Liver (tissue), 9 donors: Measurements from ENCODE around the gene NELL1. TPM values are rescaled to one million over a fixed set of nuclear protein-coding genes. Genes with fewer than 3 reads are reported as not detected.

Experiments used
- DNase-seq: peaks from one replicate; pipeline ENCODE4 v3.0.0-alpha.2; 2017; ENCODE audit warnings: low spot score
- H3K27ac ChIP-seq, 2 donors: one replicate each; pipeline ENCODE4 v1.7.0; 2013; ENCODE audit warnings: inconsistent platforms in 2 of 2, low read length in 2 of 2, control low read depth in 1 of 2, low read depth in 1 of 2, mild to moderate bottlenecking in 1 of 2
- H3K27me3 ChIP-seq, 4 donors: one replicate each; pipeline versions ENCODE4 v1.6.1 to v1.7.0; 2013; ENCODE audit warnings: low read length in 3 of 4, inconsistent platforms in 1 of 4, mild to moderate bottlenecking in 1 of 4, moderate library complexity in 1 of 4; ENCODE audit not compliant: control insufficient read depth in 4 of 4, insufficient read depth in 4 of 4
- H3K36me3 ChIP-seq, 4 donors: one replicate each; pipeline versions ENCODE4 v1.6.1 to v1.7.0; 2013; ENCODE audit warnings: low read length in 3 of 4, mild to moderate bottlenecking in 3 of 4, low read depth in 1 of 4, moderate library complexity in 1 of 4; ENCODE audit not compliant: control insufficient read depth in 4 of 4, insufficient read depth in 3 of 4
- H3K4me1 ChIP-seq, 4 donors: one replicate each; pipeline versions ENCODE4 v1.6.1 to v1.7.0; 2013; ENCODE audit warnings: low read length in 3 of 4, mild to moderate bottlenecking in 3 of 4, moderate library complexity in 1 of 4; ENCODE audit not compliant: control insufficient read depth in 4 of 4, insufficient read depth in 4 of 4
- H3K4me3 ChIP-seq, 3 donors: one replicate each; pipeline versions ENCODE4 v1.6.1 to v1.7.0; 2013; ENCODE audit warnings: low read length in 3 of 3, control low read depth in 1 of 3, low read depth in 1 of 3, mild to moderate bottlenecking in 1 of 3
- H3K9ac ChIP-seq, 2 donors: one replicate each; pipeline ENCODE4 v1.7.0; 2013; ENCODE audit warnings: low read length in 2 of 2, mild to moderate bottlenecking in 2 of 2, moderate library complexity in 2 of 2, control low read depth in 1 of 2, low read depth in 1 of 2
- H3K9me3 ChIP-seq, 4 donors: one replicate each; pipeline versions ENCODE4 v1.6.1 to v1.7.0; 2013; ENCODE audit warnings: low read length in 3 of 4; ENCODE audit not compliant: control insufficient read depth in 4 of 4
- ATF3 ChIP-seq: IDR thresholded peaks from 2 replicates; pipeline ENCODE4 v1.6.1; 2016; ENCODE audit warnings: antibody characterized with exemption
- FOXA1 ChIP-seq: IDR thresholded peaks from 2 replicates; pipeline ENCODE4 v1.6.1; 2016; ENCODE audit warnings: antibody characterized with exemption
- GABPA ChIP-seq, 2 donors: IDR thresholded peaks in 1 of 2; conservative IDR thresholded peaks in 1 of 2; 2 replicates each; pipeline ENCODE4 v1.6.1; 2016; ENCODE audit warnings: antibody characterized with exemption in 2 of 2, mild to moderate bottlenecking in 1 of 2, moderate library complexity in 1 of 2
- HNF4A ChIP-seq, 2 donors: conservative IDR thresholded peaks; 2 replicates each; pipeline ENCODE4 v1.6.1; 2016; ENCODE audit warnings: antibody characterized with exemption in 2 of 2, mild to moderate bottlenecking in 2 of 2
- HNF4G ChIP-seq: IDR thresholded peaks from 2 replicates; pipeline ENCODE4 v1.6.1; 2016; ENCODE audit warnings: antibody characterized with exemption
- NR2F2 ChIP-seq: IDR thresholded peaks from 2 replicates; pipeline ENCODE4 v1.6.1; 2016; ENCODE audit warnings: antibody characterized with exemption
- RAD21 ChIP-seq, 2 donors: IDR thresholded peaks; 2 replicates each; pipeline ENCODE4 v1.6.1; 2016; ENCODE audit warnings: antibody characterized with exemption in 2 of 2, mild to moderate bottlenecking in 2 of 2
- REST ChIP-seq: IDR thresholded peaks from 2 replicates; pipeline ENCODE4 v1.6.1; 2016; ENCODE audit warnings: antibody characterized with exemption, mild to moderate bottlenecking
- RXRA ChIP-seq, 2 donors: IDR thresholded peaks; 2 replicates each; pipeline ENCODE4 v1.6.1; 2017 to 2018; ENCODE audit warnings: antibody characterized with exemption in 2 of 2, mild to moderate bottlenecking in 1 of 2
- SP1 ChIP-seq: IDR thresholded peaks from 2 replicates; pipeline ENCODE4 v1.6.1; 2018; ENCODE audit warnings: antibody characterized with exemption, mild to moderate bottlenecking
- TAF1 ChIP-seq: conservative IDR thresholded peaks from 2 replicates; pipeline ENCODE4 v1.6.1; 2016; ENCODE audit warnings: antibody characterized with exemption, mild to moderate bottlenecking
- YY1 ChIP-seq: IDR thresholded peaks from 2 replicates; pipeline ENCODE4 v1.6.1; 2016; ENCODE audit warnings: antibody characterized with exemption, mild to moderate bottlenecking
- whole genome bisulfite sequencing: extraction: QIAGEN DNeasy Blood & Tissue Kit; methylation state at CpG from one replicate; pipeline ENCODE4 v1.1.7; 2013; 5-methylcytosine and 5-hydroxymethylcytosine counted together
- polyA plus RNA-seq, 2 donors: library from polyadenylated mRNA; stranded (reverse) in 1 of 2; unstranded in 1 of 2; fragments of 200-250 nt in 1 of 2; fragments of >200 nt in 1 of 2; fragmentation: Nextera tagmentation in 1 of 2; extraction: Ambion mirVana in 1 of 2; gene quantifications; one replicate each; pipeline versions ENCODE4 v1.2.1 to v1.2.3, GENCODE V29; 2013 to 2015
- total RNA-seq, 2 donors: library from RNA; depleted of rRNA; stranded (reverse); fragments of >200 nt; gene quantifications; one replicate each; pipeline ENCODE4 v1.2.3, GENCODE V29; 2014
- TF ChIP-seq, protein P1 (sequence below): IDR thresholded peaks from 2 replicates; pipeline ENCODE4 v1.6.1; 2016; ENCODE audit warnings: antibody characterized with exemption
- TF ChIP-seq, protein P2 (sequence below): fragments of 150-350 bp; IDR thresholded peaks from 2 replicates; pipeline ENCODE4 v1.5.1; 2017; ENCODE audit warnings: improper control_type of control experiment, low read depth, low read length; ENCODE audit not compliant: missing input control
- donor health status: healthy.
- donor health status: healthy.
- donor health status: healthy.
- donor health status: healthy.
- donor health status: healthy.

Gene NELL1
- total and polyA plus RNA-seq, 4 donors: not detected

GRCh38 chr11:21612326-21612725 lies 942.9 kb downstream of the NELL1 start:
- Histone ChIP-seq H3K4me3 (no peak overlapping the region), H3K27me3 (peaks cover 0 to 3% (median 0%) of the 10 kb centered on the region in 4 donors), H3K36me3 (no peaks in the 10 kb centered on the region), H3K27ac (no peak overlapping the region), H3K4me1 (no peaks in the 10 kb centered on the region), H3K9ac (no peak overlapping the region), H3K9me3 (no peaks in the 10 kb centered on the region)
- TF ChIP-seq HNF4A (conservative IDR thresholded peaks at IDR 0.05) (no peak), GABPA (IDR thresholded peaks at IDR 0.05 in 1 of 2, conservative IDR thresholded peaks at IDR 0.05 in 1 of 2) (no peak), ATF3 (no peak), FOXA1 (no peak)
- 26% methylated on average over 3 of the region's 3 CpGs for WGBS
- DNase-seq: no peak

- H3K27ac ChIP-seq: no peak overlapping the region
- TF ChIP-seq ATF3 (no peak), HNF4G (no peak), NR2F2 (no peak), SP1 (no peak), REST (no peak), RXRA (IDR thresholded peaks at IDR 0.05) (no peak), RAD21 (IDR thresholded peaks at IDR 0.05) (no peak), TAF1 (no peak), YY1 (no peak)
- TF ChIP-seq, protein P1, sequence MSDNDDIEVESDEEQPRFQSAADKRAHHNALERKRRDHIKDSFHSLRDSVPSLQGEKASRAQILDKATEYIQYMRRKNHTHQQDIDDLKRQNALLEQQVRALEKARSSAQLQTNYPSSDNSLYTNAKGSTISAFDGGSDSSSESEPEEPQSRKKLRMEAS: no peak
- TF ChIP-seq, protein P2, sequence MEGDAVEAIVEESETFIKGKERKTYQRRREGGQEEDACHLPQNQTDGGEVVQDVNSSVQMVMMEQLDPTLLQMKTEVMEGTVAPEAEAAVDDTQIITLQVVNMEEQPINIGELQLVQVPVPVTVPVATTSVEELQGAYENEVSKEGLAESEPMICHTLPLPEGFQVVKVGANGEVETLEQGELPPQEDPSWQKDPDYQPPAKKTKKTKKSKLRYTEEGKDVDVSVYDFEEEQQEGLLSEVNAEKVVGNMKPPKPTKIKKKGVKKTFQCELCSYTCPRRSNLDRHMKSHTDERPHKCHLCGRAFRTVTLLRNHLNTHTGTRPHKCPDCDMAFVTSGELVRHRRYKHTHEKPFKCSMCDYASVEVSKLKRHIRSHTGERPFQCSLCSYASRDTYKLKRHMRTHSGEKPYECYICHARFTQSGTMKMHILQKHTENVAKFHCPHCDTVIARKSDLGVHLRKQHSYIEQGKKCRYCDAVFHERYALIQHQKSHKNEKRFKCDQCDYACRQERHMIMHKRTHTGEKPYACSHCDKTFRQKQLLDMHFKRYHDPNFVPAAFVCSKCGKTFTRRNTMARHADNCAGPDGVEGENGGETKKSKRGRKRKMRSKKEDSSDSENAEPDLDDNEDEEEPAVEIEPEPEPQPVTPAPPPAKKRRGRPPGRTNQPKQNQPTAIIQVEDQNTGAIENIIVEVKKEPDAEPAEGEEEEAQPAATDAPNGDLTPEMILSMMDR: no peak
Observed at GRCh38 chr11:21614961-21615360, 945.6 kb downstream of the NELL1 start.

More at GRCh38 chr11:21614961-21615360, 945.6 kb downstream of the NELL1 start:
- 68% methylated on average over 5 of the region's 5 CpGs for WGBS
- H3K4me1 ChIP-seq: no peaks in the 10 kb centered on the region
- DNase-seq: no peak
- H3K9me3 ChIP-seq: no peaks in the 10 kb centered on the region
- H3K4me3 ChIP-seq: no peak overlapping the region
- no peak overlapping the region for H3K9ac ChIP-seq
- no peaks in the 10 kb centered on the region for H3K36me3 ChIP-seq
- peaks cover 0 to 3% (median 0%) of the 10 kb centered on the region in 4 donors for H3K27me3 ChIP-seq
